NCI-H82 treated with DMSO at 0.1 percent for 48 hours (cell line): Measurements from ENCODE around the gene ILK.

ENCODE experiments used
- DNase-seq: peaks from one replicate; lab custom pipeline; 2025; ENCODE audit not compliant: unreplicated experiment; lab: John Stamatoyannopoulos, UW

The ILK gene

DNA sequence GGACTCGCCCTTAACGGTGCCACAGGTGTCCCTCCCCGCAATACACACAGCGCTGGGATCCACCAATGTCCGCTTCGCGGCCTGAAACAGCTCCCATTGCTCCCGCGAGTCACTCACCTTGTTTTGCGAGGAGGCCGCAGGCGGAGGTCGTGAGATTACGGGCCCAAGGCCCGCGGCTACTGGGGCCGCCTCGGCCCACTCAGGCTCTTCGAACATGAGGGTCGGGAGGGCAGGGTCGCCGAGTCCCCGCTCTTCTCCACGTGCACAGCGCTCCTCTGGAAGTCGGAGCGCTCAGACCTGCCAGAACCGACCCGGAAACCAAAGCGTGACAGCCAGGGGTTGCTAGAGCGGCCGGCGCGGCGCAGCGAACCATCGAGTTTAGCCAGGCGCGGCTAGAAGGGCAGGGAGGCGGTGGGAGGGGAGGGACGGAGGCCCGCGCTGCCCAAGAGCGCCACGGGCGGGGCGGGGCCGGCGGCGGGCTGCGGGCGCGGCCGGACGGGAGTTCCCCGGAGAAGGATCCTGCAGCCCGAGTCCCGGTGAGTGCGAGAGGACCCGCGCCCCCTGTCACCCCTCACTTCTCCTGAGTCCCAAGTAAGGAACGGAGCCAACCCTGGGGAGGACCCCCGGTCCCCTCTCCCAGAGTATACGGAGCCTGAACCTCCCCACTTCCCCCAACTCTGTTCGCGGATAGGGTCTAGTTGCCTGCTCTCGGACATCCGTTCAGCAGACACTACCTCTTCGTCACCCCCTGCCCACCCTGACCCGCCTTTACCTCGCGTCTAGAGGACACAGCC lies at the start of gene ILK, which contains the start of gene RRP8:
Gene ILK, plus strand, starts transcription at position 488 of the 794 bp plus-strand sequence. CDS start 498 bp downstream, outside the sequence.
Gene RRP8, minus strand, starts transcription at position 330 of the 794 bp plus-strand sequence. Its CDS starts 114 bp downstream, at position 216.
- DNase-seq: peak; percentile 55

DNA sequence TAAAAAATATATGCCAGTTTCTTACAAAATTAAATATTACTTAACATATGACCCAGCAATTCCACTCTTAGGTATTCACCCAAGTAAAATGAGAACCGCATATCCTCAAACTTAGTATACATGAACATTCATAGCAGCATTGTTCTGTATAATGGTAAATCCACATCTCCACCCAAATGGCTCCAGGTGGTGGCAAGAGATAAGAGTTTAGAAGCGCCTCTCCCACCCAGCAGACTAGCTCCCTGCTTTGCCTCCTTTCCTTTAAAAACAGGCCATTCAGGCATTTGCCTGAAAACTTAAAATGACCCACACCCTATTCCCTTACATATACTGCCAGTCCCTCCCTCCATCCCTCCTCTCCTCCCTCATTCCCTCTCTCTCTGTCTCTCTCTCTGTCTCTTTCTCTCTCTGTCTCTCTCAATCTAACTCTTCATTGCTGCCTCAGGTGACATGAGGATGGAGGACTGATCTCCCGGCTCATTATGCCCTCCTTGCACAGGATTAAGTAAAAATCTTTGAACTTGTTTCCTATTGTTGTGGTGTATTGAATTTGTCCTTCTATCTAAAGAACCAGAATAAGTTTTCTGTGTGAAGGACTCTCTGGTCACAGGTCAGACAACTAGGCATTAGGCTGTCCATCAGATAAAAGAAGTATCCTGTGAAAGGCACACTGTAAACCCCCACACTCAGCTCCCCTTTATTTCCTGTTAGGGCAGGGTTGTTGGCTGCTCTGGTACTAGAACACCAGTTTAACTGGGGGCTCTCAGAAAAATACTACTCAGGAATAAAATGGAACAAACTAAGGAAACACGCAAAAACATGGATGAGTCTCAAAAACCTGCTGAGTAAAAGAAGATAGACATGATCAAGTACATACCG lies 48.5 kb upstream of the ILK start:
- no peak for DNase-seq

DNA sequence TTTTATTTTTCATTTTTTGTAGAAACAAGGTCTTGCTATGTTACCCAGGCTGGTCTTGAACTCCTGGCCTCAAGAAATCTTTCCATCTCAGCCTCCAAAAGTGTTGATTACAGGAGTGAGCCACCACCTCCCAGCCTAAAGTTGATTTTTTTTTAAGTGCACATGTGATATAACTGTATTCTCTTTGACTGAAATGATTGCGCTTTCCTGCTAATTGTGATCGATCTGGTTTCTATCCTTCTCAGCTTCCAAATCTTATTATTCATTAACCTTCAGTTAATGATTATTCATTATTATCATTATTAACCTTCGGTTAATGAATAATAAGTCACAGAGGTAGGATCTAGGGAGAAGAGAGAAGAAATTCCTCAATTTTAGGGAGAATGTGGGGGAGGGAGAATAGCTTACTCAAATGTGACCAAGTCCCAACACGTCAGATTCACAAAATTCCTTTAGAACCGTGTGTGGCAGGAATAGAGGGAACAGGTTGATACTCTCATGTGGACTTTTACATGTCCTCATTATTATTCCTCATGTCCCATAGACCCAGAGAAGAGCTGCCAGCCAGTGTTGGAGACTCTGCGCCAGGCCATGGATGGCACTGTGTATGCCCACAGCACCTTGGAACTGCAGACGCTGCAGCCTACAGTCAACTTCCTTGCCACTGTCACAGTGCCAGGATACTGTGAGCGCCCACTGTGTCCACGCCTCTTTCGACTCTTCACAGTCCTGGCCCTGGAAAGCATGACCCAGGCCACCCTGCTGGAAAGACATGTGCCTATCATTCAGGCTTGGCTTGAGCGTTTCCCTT lies 47.2 kb upstream of the ILK start:
- no peak for DNase-seq

DNA sequence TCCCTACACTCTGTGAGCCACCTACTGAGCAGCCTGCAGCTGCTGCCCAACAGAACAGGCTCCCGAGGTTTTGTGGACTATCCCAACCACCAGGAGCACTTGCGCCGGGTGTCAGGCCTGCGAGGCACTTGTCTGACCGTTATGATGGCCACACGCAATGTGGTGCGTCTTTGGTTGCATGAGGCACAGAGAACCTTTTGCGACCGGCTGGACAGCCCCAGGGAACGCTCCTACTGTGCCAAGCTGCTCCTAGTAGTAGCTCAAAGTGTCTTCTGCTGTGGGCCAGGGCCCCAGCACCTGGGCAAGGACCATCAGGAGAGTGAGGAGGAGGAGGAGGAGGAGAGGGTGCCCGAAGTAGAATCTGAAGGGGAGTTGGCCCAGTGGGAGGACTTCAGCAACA lies 46.5 kb upstream of the ILK start:
- no peak for DNase-seq

DNA sequence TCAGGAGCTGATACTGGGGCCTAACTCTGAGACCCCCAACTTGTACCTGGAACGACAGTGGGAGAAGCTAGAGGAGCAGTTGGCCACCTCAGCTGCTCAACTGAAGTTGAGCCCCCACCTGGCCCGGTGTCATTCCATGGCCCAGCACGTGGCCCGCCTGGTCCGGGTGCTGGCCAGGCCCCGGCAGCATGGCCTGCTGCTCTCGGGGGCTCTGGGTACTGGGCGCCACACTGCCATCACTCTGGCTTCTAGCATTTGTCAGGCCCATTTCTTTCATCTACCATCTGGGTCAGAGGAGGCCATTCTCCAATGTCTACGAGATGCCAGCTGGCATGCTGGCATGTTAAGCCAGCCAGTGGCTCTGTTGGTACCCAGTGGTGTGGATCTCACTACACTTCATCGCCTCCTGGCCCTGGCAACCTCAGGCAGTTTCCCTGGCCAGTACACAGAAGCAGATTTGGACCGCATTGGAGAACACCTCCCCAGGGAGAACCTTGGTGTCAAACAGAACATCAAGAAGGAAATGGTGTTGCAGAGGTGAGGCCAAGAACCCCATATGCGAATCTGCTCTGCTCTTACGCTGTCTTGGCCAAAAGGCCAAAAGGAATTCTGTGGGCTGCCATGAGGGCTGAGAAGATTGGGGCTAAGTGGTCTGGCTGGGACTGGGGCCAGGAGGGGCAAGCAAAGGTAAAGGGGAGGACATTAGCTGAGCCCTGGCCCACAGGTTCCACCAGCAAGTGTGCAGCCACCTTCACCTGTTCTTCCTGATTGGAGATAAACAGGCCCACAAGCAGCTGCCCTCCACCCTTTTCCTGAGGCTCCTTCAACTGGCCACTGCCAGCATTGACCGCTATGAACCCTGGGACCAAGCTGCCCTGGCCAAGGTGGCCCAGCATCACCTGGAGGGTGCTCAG lies 45.6 kb upstream of the ILK start:
- no peak for DNase-seq

DNA sequence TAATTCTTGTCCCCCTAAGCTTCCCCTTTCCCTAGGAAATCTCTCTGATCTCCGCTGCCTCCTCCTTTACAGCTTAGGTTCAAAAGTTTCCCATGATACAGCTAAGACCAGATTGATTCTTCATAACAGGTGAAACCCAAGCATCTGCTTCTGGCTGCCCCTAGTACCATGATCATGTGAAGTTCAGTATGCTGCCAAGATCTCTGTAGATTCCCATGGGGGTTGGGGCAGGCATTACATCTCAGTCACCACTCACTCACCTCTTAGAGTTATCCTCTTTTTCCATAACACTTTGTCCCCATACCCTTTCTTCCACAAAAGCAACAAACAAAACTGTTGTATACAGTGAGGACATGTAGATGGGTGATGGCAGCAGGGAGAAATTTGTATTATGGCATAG lies 44.2 kb upstream of the ILK start:
- no peak for DNase-seq

DNA sequence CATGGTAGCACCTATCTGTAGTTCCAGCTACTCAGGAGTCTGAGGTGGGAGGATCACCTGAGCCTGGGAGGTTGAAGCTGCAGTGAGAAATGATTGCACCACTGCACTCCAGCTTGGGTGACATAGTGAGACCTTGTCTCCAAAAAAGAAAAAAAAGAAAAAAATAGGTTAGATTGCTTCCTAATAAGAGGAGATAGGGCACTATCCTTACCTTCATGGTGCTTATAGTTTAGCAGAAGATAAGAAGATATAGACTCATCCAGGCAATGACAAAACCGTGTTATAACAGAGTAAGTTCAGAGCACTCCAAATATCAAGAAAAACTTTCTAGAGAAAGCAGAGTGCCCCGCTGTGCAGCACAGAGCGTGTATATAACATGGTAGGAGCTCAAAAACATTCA lies 42.3 kb upstream of the ILK start:
- DNase-seq: no peak

DNA sequence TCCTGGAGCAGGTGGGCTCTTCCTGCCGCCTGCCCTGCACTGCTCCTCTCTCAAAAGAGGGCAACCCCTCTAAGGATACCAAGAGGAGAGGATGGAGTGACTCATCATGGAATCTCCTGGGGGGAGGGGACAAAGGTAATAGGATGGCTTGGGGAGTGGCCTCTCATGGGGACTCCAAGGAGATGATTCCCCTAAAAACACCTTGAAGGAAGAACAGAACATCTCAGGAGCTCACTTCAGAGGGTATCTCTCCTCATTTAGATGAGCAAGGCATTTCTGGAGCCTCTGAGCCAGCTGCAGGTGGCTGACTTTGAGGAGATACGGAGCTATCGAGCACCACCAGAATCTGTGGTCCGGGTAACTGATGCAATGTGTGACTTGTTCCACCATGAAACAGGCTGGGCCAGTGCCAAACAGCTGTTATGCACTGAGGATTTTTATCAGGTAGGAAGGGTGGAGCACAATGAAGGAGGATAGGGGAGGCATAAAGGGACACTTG lies 40.4 kb upstream of the ILK start:
- no peak for DNase-seq

DNA sequence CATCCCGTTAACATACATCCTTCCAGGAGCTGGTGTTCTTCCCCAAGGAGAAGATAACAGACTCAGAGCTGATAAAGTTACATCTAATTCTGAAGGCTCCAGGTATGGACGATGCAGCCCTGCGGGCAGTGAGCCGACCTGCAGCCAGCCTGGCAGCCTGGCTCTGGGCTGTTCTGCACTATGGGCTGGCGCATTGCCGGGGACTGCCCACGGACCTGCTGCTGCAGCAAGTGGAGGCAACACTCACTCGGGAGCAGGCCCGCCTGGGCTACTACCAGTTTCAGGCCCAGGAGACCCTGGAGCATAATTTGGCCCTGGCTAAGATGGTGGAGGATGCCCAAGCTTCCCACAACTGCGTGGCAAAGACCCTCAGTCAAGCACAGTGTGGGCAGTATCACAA lies 39.9 kb upstream of the ILK start:
- no peak for DNase-seq

DNA sequence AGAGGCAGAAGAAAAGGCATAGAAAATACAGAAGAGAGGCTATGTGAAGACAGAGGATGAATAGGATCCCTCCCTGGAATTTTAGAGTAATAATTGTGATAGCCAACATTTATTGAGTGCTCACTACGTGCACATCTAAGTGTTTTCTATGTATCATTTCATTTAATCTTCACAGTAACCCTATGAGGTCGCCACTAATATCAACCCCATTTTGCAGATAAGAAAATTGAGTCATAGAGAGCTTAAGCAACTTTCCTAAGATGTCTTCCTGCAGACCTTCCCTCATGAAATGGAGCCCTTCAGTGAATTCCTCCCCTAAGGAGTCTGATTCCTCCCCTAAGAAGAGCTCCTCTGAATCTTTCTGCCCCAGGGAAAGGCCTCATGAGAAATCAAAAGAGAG lies 38.2 kb upstream of the ILK start:
- DNase-seq: no peak

DNA sequence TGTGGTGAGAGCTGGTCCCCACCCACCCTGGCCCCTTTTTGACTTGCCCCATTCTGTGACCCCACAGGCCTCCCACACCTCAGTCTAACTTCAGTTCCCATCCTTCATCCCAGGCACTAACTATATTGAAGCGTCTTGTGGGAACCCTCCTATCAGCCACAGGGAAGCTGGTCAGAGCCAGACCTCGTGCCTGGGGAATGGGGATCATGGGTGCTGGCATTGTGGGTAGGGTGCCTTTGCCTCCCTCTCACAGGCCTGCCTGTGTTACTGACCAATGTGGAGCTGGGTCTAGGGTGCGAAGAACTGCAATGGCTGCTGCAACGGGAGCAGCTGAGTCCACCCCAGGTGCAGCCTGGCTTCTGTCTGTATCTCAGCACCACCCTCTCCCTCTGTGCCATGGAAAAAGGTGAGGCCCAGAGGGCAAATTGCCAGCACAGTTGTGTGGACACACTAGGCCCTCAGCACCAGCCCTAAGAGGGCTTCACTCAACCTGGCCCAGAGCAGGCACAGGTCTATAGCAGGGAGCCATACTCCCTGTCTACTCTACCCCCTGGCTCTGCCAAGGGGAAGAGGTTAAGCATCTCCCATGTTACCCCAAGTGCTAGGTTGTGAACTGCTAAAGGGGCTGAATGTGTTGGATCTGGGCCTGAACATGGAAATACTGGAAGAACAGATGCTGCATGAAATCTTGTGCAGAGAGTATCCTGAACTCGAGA lies 37.4 kb upstream of the ILK start:
- no peak for DNase-seq

DNA sequence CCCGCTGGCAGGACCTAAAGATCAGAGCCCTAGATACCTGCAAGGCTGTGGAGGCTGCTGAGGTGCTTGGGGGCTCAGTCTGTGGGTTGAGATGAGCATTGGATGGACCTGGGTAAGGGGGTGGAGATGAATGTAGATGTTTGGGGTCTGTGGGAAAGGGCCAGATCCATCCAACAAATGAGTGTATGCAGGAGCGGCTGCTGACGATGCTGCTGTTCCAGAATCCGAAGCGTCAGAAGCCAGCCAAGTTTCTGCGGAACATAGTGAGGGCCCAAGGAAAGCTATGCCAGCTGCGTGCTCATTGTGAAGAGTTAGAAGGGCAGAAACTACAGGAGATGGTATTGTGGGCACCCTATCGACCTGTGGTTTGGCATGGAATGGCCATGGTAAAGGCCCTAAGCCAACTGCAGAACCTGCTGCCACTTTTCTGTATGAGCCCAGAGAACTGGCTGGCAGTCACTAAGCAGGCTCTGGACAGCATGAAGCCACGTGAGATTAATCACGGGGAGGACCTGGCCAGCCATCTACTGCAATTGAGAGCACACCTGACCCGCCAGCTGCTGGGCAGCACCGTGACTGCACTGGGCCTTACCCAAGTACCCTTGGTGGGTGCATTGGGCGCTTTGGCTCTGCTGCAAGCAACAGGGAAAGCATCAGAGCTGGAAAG lies 36.7 kb upstream of the ILK start:
- no peak for DNase-seq

DNA sequence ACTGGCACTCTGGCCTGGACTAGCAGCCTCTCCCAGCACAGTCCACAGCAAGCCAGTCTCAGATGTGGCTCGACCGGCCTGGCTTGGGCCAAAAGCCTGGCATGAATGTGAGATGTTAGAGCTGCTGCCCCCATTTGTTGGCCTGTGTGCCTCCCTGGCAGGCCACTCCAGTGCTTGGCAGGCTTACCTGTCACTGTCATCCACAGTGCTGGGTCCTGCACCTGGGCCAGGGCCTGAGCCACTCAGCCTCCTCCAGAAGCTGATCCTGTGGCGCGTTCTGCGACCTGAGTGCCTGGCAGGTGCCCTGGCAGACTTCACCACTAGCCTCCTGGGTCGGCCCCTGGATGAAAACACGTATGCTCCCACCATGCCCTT lies 36.2 kb upstream of the ILK start:
- no peak for DNase-seq

DNA sequence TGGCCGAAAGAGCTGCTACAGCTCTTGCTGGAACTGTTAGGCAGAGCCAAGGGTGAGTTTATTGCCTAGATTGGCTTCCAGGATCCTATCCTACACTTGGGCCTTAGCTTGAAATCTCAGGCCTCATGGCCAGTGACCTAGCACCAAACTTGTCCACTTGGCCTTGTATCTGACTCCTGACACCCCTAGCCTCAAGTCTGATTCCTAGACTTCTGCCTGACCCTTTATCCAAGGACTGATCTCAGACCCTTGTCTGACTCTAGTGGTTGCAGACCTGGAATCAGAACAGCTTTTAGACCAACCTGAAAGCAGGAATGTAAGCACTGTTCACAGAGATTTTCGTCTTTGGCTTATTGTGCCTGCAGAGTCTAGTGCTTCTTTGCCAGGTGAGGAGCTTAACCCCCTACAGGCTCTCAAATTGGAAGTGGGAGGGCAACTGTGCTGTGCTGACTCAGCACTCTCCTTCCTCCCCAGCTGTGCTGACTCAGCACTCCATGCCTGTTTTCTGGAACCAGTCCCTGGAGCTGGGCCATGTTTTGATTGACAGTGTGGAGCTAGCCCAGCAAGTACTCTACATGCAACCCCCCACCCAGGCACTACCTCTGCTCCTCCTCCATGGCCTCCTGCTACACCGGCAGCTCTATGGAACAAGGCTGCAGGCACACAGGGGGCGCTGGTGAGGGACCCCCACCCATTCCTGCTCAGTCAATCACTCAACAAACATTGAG lies 35.2 kb upstream of the ILK start:
- no peak for DNase-seq

DNA sequence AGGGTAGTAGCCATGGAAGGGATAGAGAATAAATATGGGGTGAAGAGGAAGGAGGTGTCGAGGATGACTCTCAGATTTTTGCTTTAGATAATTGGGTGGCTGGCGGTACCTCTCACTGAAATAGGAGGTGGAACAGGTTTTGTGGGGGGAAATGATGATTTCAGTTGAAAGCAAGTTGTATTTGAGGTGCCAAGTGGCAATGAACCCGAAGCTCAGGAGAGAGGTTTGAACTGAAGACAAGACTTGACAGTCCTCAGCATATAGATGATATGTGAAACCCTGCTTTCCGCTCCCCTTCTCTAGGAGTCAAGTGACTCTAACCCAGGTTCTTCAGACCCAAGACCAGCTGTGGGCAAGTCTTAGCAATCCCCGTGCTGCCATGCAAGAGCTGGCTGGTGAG lies 33.9 kb upstream of the ILK start:
- no peak for DNase-seq

DNA sequence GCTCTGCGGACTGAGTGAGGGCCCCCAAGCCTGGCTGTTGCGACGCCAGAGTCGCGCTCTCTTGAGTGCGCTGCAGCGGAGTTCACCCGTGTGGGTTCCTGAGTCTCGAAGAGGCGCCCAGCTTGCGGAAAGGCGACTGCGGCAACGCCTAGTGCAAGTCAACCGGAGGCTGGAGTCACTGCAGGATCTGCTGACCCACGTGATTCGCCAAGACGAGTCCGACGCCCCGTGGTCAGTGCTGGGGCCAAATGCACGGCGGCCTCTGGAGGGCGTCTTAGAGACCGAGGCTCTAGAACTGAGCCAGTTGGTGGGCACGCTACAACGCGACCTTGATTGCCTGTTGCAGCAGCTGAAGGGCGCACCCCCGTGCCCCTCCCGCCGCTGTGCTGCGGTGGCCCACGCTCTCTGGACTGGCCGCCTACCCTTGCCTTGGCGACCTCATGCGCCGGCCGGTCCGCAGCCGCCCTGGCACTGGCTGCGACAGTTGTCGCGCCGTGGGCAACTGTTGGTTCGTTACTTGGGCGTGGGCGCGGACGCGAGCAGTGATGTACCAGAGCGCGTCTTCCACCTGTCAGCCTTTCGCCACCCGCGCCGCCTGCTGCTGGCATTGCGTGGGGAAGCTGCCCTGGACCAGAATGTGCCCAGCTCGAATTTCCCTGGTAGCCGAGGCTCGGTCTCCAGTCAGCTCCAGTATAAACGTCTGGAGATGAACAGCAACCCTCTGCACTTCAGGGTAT lies 32.7 kb upstream of the ILK start:
- no peak for DNase-seq

DNA sequence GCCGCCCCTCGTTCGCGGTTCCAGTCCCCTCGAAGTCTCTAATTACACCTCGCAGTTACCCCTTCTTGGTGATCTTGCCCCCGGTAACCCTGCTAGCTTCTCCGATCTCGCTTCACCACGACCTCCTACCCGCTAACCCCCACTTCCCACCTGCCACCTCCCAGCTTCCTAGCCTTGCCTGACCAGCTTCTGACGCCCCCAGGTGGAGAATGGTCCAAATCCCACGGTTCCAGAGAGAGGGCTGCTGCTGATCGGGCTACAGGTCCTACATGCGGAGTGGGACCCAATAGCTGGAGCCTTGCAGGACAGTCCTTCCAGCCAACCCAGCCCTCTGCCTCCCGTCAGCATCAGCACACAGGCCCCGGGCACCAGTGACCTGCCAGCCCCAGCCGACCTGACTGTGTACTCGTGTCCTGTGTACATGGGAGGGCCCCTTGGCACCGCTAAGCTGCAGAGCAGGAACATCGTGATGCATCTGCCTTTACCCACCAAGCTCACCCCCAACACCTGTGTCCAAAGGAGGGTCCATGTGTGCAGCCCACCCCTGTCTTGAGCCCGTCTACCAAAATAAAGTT lies 32.1 kb upstream of the ILK start:
- no peak for DNase-seq
